ENCODE data around the gene DENND1B. TPM values are rescaled to one million over a fixed set of nuclear protein-coding genes. Genes with fewer than 3 reads are reported as not detected.
"Not testable (repeated sequence)": the region's sequence is repeated elsewhere in the genome, so short reads cannot be mapped to it uniquely, and the experiment has no call there.

Gene DENND1B
- total RNA-seq, 4 donors from 2014 or later = 3.3 to 21.7 (median 8.9) TPM

- no peaks in the 10 kb centered on the region for H3K36me3 ChIP-seq
- H3K4me3 ChIP-seq = no peak overlapping the region
- intact Hi-C loops (cut with DNase I; ENCODE audit: low total_unique reads) = no loop called here
- in situ Hi-C loops (cut with MboI; ENCODE audit: low sequenced_read_pairs in 4 of 4) = no loop called here
- ATAC-seq (no peak), DNase-seq (no peak)
- H3K9me3 ChIP-seq = no peaks in the 10 kb centered on the region
- H3K4me1 ChIP-seq = no peaks in the 10 kb centered on the region
- no peaks in the 10 kb centered on the region for H3K27me3 ChIP-seq
- no peak for TF ChIP-seq CTCF (IDR thresholded peaks at IDR 0.05 in 4 of 5, conservative IDR thresholded peaks at IDR 0.05 in 1 of 5)
- TF ChIP-seq POLR2A (IDR thresholded peaks at IDR 0.05) = no peak
- H3K27ac ChIP-seq = no peak overlapping the region
Measured at GRCh38 chr1:197706601-197707000, 68.7 kb downstream of the DENND1B start.

GRCh38 chr1:197705941-197706340 lies 69.3 kb downstream of the DENND1B start:
- H3K27ac ChIP-seq = no peak overlapping the region
- ATAC-seq = no peak

GRCh38 chr1:197700688-197701087 lies 74.6 kb downstream of the DENND1B start:
- in situ Hi-C loops (cut with MboI; ENCODE audit: low sequenced_read_pairs in 4 of 4); H3K4me3 ChIP-seq; H3K4me1 ChIP-seq; ATAC-seq; intact Hi-C loops (cut with DNase I; ENCODE audit: low total_unique reads); H3K27ac ChIP-seq; DNase-seq; H3K36me3 ChIP-seq; H3K9me3 ChIP-seq; H3K27me3 ChIP-seq: not testable (repeated sequence)

More at GRCh38 chr1:197705941-197706340, 69.3 kb downstream of the DENND1B start:
- Histone ChIP-seq H3K27me3 (no peaks in the 10 kb centered on the region), H3K4me3 (no peak overlapping the region), H3K4me1 (no peaks in the 10 kb centered on the region), H3K9me3 (no peaks in the 10 kb centered on the region), H3K36me3 (no peaks in the 10 kb centered on the region)
- DNase-seq = no peak
- TF ChIP-seq CTCF (IDR thresholded peaks at IDR 0.05 in 4 of 5, conservative IDR thresholded peaks at IDR 0.05 in 1 of 5) (no peak), POLR2A (IDR thresholded peaks at IDR 0.05) (no peak)
- intact Hi-C loops (cut with DNase I; ENCODE audit: low total_unique reads) (no loop called here), in situ Hi-C loops (cut with MboI; ENCODE audit: low sequenced_read_pairs in 4 of 4) (no loop called here)

- H3K27ac ChIP-seq = no peak overlapping the region
- no peaks in the 10 kb centered on the region for H3K27me3 ChIP-seq
- no peaks in the 10 kb centered on the region for H3K9me3 ChIP-seq
- no peaks in the 10 kb centered on the region for H3K36me3 ChIP-seq
- intact Hi-C loops (cut with DNase I; ENCODE audit: low total_unique reads) (loop anchor here (10.0 kb wide), 1 partner anchor 168 kb away; no protein-coding TSS in a partner anchor), in situ Hi-C loops (cut with MboI; ENCODE audit: low sequenced_read_pairs in 4 of 4) (no loop called here)
- TF ChIP-seq POLR2A (IDR thresholded peaks at IDR 0.05) (no peak), CTCF (IDR thresholded peaks at IDR 0.05 in 4 of 5, conservative IDR thresholded peaks at IDR 0.05 in 1 of 5) (no peak)
- peaks cover 3 to 4% of the 10 kb centered on the region in 2 donors for H3K4me1 ChIP-seq
- no peak overlapping the region for H3K4me3 ChIP-seq
- DNase-seq (no peak), ATAC-seq (no peak)
Measured at GRCh38 chr1:197696372-197696771, 78.9 kb downstream of the DENND1B start.

GRCh38 chr1:197695961-197696360 lies 79.3 kb downstream of the DENND1B start:
- no peaks in the 10 kb centered on the region for H3K36me3 ChIP-seq
- DNase-seq = no peak
- H3K27me3 ChIP-seq = no peaks in the 10 kb centered on the region
- H3K4me3 ChIP-seq = no peak overlapping the region
- TF ChIP-seq POLR2A (IDR thresholded peaks at IDR 0.05) (no peak), CTCF (IDR thresholded peaks at IDR 0.05 in 4 of 5, conservative IDR thresholded peaks at IDR 0.05 in 1 of 5) (no peak)
- H3K4me1 ChIP-seq = peaks cover 4 to 6% of the 10 kb centered on the region in 2 donors
- no peaks in the 10 kb centered on the region for H3K9me3 ChIP-seq
- in situ Hi-C loops (cut with MboI; ENCODE audit: low sequenced_read_pairs in 4 of 4) (no loop called here), intact Hi-C loops (cut with DNase I; ENCODE audit: low total_unique reads) (loop anchor here (10.0 kb wide), 1 partner anchor 169 kb away; no protein-coding TSS in a partner anchor)
- ATAC-seq = no peak
- no peak overlapping the region for H3K27ac ChIP-seq
